ENCODE results near the gene CFL1. TPM values are rescaled to one million over a fixed set of nuclear protein-coding genes. Genes with fewer than 3 reads are reported as not detected.

CFL1 gene
- polyA plus RNA-seq, 1 of the 3 experiments (the other 2 are of a cell fraction): 4,252 TPM

DNA sequence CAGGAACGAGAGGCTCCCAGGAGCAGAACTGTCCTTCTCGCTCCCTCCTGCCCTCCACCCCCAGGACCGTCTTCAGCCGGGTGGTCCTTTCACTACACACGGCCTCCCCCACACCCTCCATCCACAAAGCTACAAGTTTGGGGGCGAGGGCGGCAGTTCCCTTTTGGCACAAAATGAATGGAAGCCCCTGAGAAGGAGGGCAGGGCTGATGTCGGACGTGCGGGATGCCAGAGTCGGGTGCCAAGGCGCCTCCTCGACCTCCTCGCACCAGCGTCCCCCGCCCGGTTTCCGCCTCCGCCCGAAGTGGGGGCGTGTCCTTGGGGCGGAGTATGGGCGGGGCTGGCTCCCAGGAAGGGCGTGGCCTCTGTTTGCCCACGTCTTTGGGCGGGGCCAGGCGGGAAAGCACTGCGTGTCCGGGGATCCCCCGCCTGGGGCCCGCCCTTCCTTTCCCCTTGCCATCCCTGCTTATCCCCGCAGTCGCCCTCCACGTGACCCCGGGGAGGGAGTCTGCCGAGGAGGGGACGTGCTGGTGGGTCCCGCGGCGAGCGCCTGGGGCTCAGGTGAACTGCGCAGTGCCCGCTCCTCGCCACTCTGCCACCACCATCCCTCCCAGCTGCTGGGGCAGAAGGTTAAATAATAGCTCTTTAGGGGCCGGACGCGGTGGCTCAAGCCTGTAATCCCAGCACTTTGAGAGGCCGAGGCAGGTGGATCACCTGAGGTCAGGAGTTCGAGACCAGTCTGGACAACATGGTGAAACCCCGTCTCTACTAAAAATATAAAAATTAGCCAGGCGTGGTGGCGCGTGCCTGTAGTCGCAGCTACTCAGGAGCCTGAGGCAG, 15.6 kb upstream of the CFL1 start:
- ChIA-PET CTCF (interaction anchor here (0.6 to 18.4 kb wide), 4 partner anchors 12 to 457 kb away, joined by 3 to 374 read pairs (median 46); partner anchors contain the start of genes CCDC85B, CTSW, FIBP and MUS81), POLR2A (interaction anchor here (0.5 to 1.2 kb wide), 5 partner anchors 8 to 17 kb away, joined by 3 to 7 read pairs (median 3); partner anchors contain the start of genes CCDC85B and FIBP)
- Histone ChIP-seq H3F3A (replicated peaks; ENCODE audit: insufficient read depth) (peaks cover 29% of the 10 kb centered on the region), H3K27ac (ENCODE audit: low read depth in 2 of 2, low read length in 1 of 2) (peak overlapping the region; percentile 77 to 93), H3K9me3 (no peaks in the 10 kb centered on the region), H3K27me3 (ENCODE audit: insufficient read depth) (no peaks in the 10 kb centered on the region), H3K9me2 (no peaks in the 10 kb centered on the region), H3K9ac (peak overlapping the region; percentile 70), H3K36me3 (replicated peaks in 1 of 2; ENCODE audit: control insufficient read depth in 1 of 2, insufficient read depth in 2 of 2, low read length in 1 of 2) (peaks cover 15 to 23% of the 10 kb centered on the region in 2 experiments), H3K79me2 (ENCODE audit: insufficient read depth) (peaks cover 29% of the 10 kb centered on the region), H4K20me1 (ENCODE audit: insufficient read depth) (no peaks in the 10 kb centered on the region), H2AFZ (ENCODE audit: low read depth) (peak overlapping the region; percentile 77; the same call in 1 of the 2 replicates), H3K4me1 (ENCODE audit: control insufficient read depth in 1 of 2, insufficient read depth in 2 of 2, low read depth in 1 of 2, low read length in 1 of 2) (peaks cover 19 to 23% of the 10 kb centered on the region in 2 experiments; a peak in 3 of 4 replicates), H3K4me3 (ENCODE audit: low read depth in 2 of 2, low read length in 1 of 2) (peak overlapping the region; percentile 54 to 73), H3K4me2 (peak overlapping the region; percentile 97)
- DNase-seq: peak; percentile 98
- TF ChIP-seq, protein P1, sequence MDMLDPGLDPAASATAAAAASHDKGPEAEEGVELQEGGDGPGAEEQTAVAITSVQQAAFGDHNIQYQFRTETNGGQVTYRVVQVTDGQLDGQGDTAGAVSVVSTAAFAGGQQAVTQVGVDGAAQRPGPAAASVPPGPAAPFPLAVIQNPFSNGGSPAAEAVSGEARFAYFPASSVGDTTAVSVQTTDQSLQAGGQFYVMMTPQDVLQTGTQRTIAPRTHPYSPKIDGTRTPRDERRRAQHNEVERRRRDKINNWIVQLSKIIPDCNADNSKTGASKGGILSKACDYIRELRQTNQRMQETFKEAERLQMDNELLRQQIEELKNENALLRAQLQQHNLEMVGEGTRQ (IDR thresholded peaks at IDR 0.05; ENCODE audit: borderline replicate concordance, low read depth, low read length): peak; percentile 78
- TF ChIP-seq RCOR1 (IDR thresholded peaks at IDR 0.05; ENCODE audit: low read length): no peak; the same call in 1 of the 2 replicates
- peak; percentile 59 for TF ChIP-seq CHD2 (IDR thresholded peaks at IDR 0.05; ENCODE audit: low read length, partially characterized antibody)
- peak; percentile 44; the same call in 1 of the 2 replicates for TF ChIP-seq RXRA (IDR thresholded peaks at IDR 0.05; ENCODE audit: borderline replicate concordance, low read depth)
- TF ChIP-seq, protein P2, sequence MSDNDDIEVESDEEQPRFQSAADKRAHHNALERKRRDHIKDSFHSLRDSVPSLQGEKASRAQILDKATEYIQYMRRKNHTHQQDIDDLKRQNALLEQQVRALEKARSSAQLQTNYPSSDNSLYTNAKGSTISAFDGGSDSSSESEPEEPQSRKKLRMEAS (IDR thresholded peaks at IDR 0.05; ENCODE audit: low read depth): peak; percentile 82; the same call in 1 of the 2 replicates
- TF ChIP-seq, protein P3, sequence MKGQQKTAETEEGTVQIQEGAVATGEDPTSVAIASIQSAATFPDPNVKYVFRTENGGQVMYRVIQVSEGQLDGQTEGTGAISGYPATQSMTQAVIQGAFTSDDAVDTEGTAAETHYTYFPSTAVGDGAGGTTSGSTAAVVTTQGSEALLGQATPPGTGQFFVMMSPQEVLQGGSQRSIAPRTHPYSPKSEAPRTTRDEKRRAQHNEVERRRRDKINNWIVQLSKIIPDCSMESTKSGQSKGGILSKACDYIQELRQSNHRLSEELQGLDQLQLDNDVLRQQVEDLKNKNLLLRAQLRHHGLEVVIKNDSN (IDR thresholded peaks at IDR 0.05; ENCODE audit: borderline replicate concordance, low read depth): peak; percentile 92
- peak; percentile 65; the same call in 1 of the 2 replicates for TF ChIP-seq SIN3A (IDR thresholded peaks at IDR 0.05; ENCODE audit: borderline replicate concordance, low read depth, low read length)
- TF ChIP-seq, protein P4, sequence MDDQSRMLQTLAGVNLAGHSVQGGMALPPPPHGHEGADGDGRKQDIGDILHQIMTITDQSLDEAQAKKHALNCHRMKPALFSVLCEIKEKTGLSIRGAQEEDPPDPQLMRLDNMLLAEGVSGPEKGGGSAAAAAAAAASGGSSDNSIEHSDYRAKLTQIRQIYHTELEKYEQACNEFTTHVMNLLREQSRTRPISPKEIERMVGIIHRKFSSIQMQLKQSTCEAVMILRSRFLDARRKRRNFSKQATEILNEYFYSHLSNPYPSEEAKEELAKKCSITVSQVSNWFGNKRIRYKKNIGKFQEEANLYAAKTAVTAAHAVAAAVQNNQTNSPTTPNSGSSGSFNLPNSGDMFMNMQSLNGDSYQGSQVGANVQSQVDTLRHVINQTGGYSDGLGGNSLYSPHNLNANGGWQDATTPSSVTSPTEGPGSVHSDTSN (IDR thresholded peaks at IDR 0.05): peak; percentile 26; the same call in 1 of the 2 replicates
- TF ChIP-seq TAF1 (IDR thresholded peaks at IDR 0.05; ENCODE audit: borderline replicate concordance, low read depth, low read length): no peak
- TF ChIP-seq POLR2AphosphoS5 (IDR thresholded peaks at IDR 0.05; ENCODE audit: low read depth, low read length): peak; percentile 75
- TF ChIP-seq ELF1 (IDR thresholded peaks at IDR 0.05): no peak
- peak; percentile 5; the same call in 1 of the 2 replicates for TF ChIP-seq SMC3 (IDR thresholded peaks at IDR 0.05; ENCODE audit: low read depth, low read length)
- peak; percentile 79 for TF ChIP-seq MXI1 (IDR thresholded peaks at IDR 0.05; ENCODE audit: low read depth, low read length)
- TF ChIP-seq GABPA (IDR thresholded peaks at IDR 0.05; ENCODE audit: low read depth): peak; percentile 64
- TF ChIP-seq GATA2 (CRISPR knock-in tag; IDR thresholded peaks at IDR 0.05): no peak
- 27% methylated on average over 20 of the region's 54 CpGs for WGBS (ENCODE audit: low lambda C conversion rate)

Measured in SK-N-SH (cell line).